GM12878 (cell line): ENCODE data around the gene GATA2. TPM values are rescaled to one million over a fixed set of nuclear protein-coding genes. Genes with fewer than 3 reads are reported as not detected.

Experiments used
- FOXK2 ChIP-seq: fragments of 450-650 bp; IDR thresholded peaks from 2 replicates; pipeline ENCODE4 v1.6.1; 2017; ENCODE audit warnings: mild to moderate bottlenecking, moderate library complexity
- STAT1 ChIP-seq: fragments of 450-650 bp; conservative IDR thresholded peaks from 2 replicates; pipeline ENCODE4 v1.6.1; 2014; ENCODE audit warnings: antibody characterized with exemption, mild to moderate bottlenecking
- TCF3 ChIP-seq: IDR thresholded peaks from 2 replicates; pipeline ENCODE4 v1.6.1; 2012; ENCODE audit warnings: low read depth, mild to moderate bottlenecking, low read length, borderline replicate concordance; ENCODE audit not compliant: insufficient read depth
- polyA plus RNA-seq, 11 experiments: library from polyadenylated mRNA; depleted of rRNA in 4 of 11; unstranded in 6 of 11; stranded (reverse) in 5 of 11; fragments of >200 nt; fragmentation: Nextera tagmentation in 4 of 11; fragmentation: Illumina TruSeq in 1 of 11; extraction: Ambion mirVana in 4 of 11; extraction: Trizol in 1 of 11; gene quantifications; 1 replicate in 1 of 11; 2 replicates in 10 of 11; pipeline versions ENCODE4 v1.2.1 to v1.2.3, GENCODE V29; 2011 to 2016; ENCODE audit warnings: inconsistent platforms in 2 of 11, missing spikeins in 2 of 11, low read depth in 1 of 11
- total RNA-seq, 4 experiments: library from RNA; depleted of rRNA in 3 of 4; stranded (reverse); fragments of >200 nt in 3 of 4; fragmentation: Illumina TruSeq in 1 of 4; extraction: Trizol in 1 of 4; gene quantifications; 2 replicates each; pipeline versions ENCODE4 v1.2.1 to v1.2.3, GENCODE V29; 2013 to 2021
- TF ChIP-seq, protein P1 (sequence below): fragments of 450-650 bp; IDR thresholded peaks from 2 replicates; pipeline ENCODE4 v1.6.1; 2017; ENCODE audit warnings: mild to moderate bottlenecking, moderate library complexity
- TF ChIP-seq, protein P2 (sequence below): fragments of 450-650 bp; IDR thresholded peaks from 2 replicates; pipeline ENCODE4 v1.6.1; 2018; ENCODE audit warnings: mild to moderate bottlenecking, low read depth, moderate library complexity; ENCODE audit not compliant: partially characterized antibody
- TF ChIP-seq, protein P3 (sequence below): IDR thresholded peaks from 2 replicates; pipeline ENCODE4 v1.6.1; 2011; ENCODE audit warnings: borderline replicate concordance, low read depth, mild to moderate bottlenecking, moderate library complexity, mixed read lengths, low read length; ENCODE audit not compliant: insufficient read depth; ENCODE audit errors: extremely low read length

GATA2 gene
- total and polyA plus RNA-seq, 10 of the 15 experiments (the other 5 are each of a cell fraction or from before 2014, with no cell fraction given), result 0.56 TPM; not detected in 9

DNA sequence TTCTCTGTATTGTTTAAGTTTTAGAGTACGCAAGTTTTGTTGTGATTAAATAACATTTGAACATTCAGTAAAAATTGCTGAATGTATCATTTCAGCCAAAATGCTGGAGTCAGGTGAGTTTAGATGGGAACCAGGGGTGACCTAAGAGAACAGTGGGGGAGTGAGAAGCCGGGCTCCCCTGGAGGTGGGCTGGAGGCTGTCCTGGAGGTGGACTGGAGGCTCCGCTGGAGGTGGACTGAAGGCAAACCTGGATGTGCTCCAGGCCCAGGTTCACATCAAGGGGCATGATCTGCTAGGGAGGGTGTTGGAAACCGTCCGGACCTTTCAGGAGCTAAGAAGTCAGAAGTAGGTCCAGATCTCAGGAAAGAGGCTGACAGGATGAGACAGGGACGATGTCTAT lies 50.1 kb downstream of the GATA2 start (continued):
- TF ChIP-seq, protein P1, sequence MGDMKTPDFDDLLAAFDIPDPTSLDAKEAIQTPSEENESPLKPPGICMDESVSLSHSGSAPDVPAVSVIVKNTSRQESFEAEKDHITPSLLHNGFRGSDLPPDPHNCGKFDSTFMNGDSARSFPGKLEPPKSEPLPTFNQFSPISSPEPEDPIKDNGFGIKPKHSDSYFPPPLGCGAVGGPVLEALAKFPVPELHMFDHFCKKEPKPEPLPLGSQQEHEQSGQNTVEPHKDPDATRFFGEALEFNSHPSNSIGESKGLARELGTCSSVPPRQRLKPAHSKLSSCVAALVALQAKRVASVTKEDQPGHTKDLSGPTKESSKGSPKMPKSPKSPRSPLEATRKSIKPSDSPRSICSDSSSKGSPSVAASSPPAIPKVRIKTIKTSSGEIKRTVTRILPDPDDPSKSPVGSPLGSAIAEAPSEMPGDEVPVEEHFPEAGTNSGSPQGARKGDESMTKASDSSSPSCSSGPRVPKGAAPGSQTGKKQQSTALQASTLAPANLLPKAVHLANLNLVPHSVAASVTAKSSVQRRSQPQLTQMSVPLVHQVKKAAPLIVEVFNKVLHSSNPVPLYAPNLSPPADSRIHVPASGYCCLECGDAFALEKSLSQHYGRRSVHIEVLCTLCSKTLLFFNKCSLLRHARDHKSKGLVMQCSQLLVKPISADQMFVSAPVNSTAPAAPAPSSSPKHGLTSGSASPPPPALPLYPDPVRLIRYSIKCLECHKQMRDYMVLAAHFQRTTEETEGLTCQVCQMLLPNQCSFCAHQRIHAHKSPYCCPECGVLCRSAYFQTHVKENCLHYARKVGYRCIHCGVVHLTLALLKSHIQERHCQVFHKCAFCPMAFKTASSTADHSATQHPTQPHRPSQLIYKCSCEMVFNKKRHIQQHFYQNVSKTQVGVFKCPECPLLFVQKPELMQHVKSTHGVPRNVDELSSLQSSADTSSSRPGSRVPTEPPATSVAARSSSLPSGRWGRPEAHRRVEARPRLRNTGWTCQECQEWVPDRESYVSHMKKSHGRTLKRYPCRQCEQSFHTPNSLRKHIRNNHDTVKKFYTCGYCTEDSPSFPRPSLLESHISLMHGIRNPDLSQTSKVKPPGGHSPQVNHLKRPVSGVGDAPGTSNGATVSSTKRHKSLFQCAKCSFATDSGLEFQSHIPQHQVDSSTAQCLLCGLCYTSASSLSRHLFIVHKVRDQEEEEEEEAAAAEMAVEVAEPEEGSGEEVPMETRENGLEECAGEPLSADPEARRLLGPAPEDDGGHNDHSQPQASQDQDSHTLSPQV, result no peak
- TF ChIP-seq, protein P2, sequence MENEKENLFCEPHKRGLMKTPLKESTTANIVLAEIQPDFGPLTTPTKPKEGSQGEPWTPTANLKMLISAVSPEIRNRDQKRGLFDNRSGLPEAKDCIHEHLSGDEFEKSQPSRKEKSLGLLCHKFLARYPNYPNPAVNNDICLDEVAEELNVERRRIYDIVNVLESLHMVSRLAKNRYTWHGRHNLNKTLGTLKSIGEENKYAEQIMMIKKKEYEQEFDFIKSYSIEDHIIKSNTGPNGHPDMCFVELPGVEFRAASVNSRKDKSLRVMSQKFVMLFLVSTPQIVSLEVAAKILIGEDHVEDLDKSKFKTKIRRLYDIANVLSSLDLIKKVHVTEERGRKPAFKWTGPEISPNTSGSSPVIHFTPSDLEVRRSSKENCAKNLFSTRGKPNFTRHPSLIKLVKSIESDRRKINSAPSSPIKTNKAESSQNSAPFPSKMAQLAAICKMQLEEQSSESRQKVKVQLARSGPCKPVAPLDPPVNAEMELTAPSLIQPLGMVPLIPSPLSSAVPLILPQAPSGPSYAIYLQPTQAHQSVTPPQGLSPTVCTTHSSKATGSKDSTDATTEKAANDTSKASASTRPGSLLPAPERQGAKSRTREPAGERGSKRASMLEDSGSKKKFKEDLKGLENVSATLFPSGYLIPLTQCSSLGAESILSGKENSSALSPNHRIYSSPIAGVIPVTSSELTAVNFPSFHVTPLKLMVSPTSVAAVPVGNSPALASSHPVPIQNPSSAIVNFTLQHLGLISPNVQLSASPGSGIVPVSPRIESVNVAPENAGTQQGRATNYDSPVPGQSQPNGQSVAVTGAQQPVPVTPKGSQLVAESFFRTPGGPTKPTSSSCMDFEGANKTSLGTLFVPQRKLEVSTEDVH, result no peak
- TF ChIP-seq TCF3, result no peak
- TF ChIP-seq, protein P3, sequence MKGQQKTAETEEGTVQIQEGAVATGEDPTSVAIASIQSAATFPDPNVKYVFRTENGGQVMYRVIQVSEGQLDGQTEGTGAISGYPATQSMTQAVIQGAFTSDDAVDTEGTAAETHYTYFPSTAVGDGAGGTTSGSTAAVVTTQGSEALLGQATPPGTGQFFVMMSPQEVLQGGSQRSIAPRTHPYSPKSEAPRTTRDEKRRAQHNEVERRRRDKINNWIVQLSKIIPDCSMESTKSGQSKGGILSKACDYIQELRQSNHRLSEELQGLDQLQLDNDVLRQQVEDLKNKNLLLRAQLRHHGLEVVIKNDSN, result no peak
- no peak for TF ChIP-seq FOXK2
- no peak for TF ChIP-seq STAT1
